PC-3 (cell line): ENCODE results near the gene SBSN. TPM values are rescaled to one million over a fixed set of nuclear protein-coding genes. Genes with fewer than 3 reads are reported as not detected.

Experiments
- ATAC-seq: fragments of 200-7000 bp; cut with Tn5 transposase; 2 replicates; pipeline ENCODE4 v1.9.1; 2020; ENCODE audit warnings: mild to moderate bottlenecking, moderate library complexity
- BruUV-seq: library from RNA; stranded (reverse); fragments of 400-500 nt; replicated peaks from 2 replicates; lab custom pipeline; 2021; lab: Mats Ljungman, UMichigan
- CTCF ChIA-PET: fragments of 300-600 bp; sonication (Branson Sonifier 250); formaldehyde crosslinking; loops from one replicate; lab custom pipeline; 2022; ENCODE audit warnings: antibody characterized with exemption; lab: Charles Lee
- POLR2A ChIA-PET: fragments of 300-600 bp; sonication (Branson Sonifier 250); formaldehyde crosslinking; loops from one replicate; lab custom pipeline; 2022; ENCODE audit warnings: antibody characterized with exemption; ENCODE audit not compliant: unreplicated experiment; lab: Charles Lee
- DNase-seq: peaks from one replicate; pipeline ENCODE4 v3.0.0-alpha.2; 2015
- H2AFZ ChIP-seq: fragments of 300-600 bp; sonication (generic); 2 replicates; pipeline ENCODE4 v1.6.0; 2016; ENCODE audit warnings: antibody characterized with exemption, low read length
- H3F3A ChIP-seq: fragments of 300-600 bp; sonication (generic); one replicate; pipeline ENCODE4 v1.6.0; 2017; ENCODE audit warnings: antibody characterized with exemption, low read length, control low read depth, mild to moderate bottlenecking; ENCODE audit not compliant: unreplicated experiment
- H3K27ac ChIP-seq: fragments of 300-600 bp; sonication (generic); 2 replicates; pipeline ENCODE4 v1.5.1; 2016; ENCODE audit warnings: mild to moderate bottlenecking, low read length
- H3K27me3 ChIP-seq: fragments of 300-600 bp; sonication (generic); 2 replicates; pipeline ENCODE4 v1.6.1; 2016; ENCODE audit warnings: low read length, mixed read lengths
- H3K36me3 ChIP-seq: fragments of 300-600 bp; sonication (generic); 2 replicates; pipeline ENCODE4 v1.6.1; 2016; ENCODE audit warnings: low read depth, mixed run types, low read length, mixed read lengths
- H3K4me1 ChIP-seq: fragments of 300-600 bp; sonication (generic); 2 replicates; pipeline ENCODE4 v1.5.1; 2016; ENCODE audit warnings: low read length; ENCODE audit not compliant: insufficient read depth
- H3K4me2 ChIP-seq: fragments of 300-600 bp; sonication (generic); 2 replicates; pipeline ENCODE4 v1.6.0; 2016; ENCODE audit warnings: low read length
- H3K4me3 ChIP-seq: fragments of 300-600 bp; sonication (generic); 2 replicates; pipeline ENCODE4 v1.5.1; 2016; ENCODE audit warnings: mild to moderate bottlenecking, low read length, mixed read lengths
- H3K79me2 ChIP-seq: fragments of 300-600 bp; sonication (generic); 2 replicates; pipeline ENCODE4 v1.6.1; 2017; ENCODE audit warnings: low read length, mixed read lengths
- H3K9ac ChIP-seq: fragments of 300-600 bp; sonication (generic); 2 replicates; pipeline ENCODE4 v1.6.0; 2016; ENCODE audit warnings: mild to moderate bottlenecking, low read length
- H3K9me2 ChIP-seq: fragments of 300-600 bp; sonication (generic); replicated peaks from 2 replicates; pipeline ENCODE4 v1.6.1; 2016; ENCODE audit warnings: mixed run types, low read length, mixed read lengths
- H3K9me3 ChIP-seq: fragments of 300-600 bp; sonication (generic); 2 replicates; pipeline ENCODE4 v1.6.1; 2016; ENCODE audit warnings: low read length, mixed read lengths
- H4K20me1 ChIP-seq: fragments of 300-600 bp; sonication (generic); 2 replicates; pipeline ENCODE4 v1.6.1; 2016; ENCODE audit warnings: low read length, mixed read lengths
- CTCF ChIP-seq: fragments of 300-600 bp; sonication (generic); conservative IDR thresholded peaks from 2 replicates; pipeline ENCODE4 v1.5.1; 2017; ENCODE audit warnings: antibody characterized with exemption, low read depth, mild to moderate bottlenecking, low read length
- EZH2 ChIP-seq: fragments of 300-600 bp; sonication (generic); IDR thresholded peaks from one replicate; pipeline ENCODE4 v1.6.1; 2017; ENCODE audit warnings: antibody characterized with exemption, mild to moderate bottlenecking, low read length; ENCODE audit not compliant: unreplicated experiment
- EZH2phosphoT487 ChIP-seq: fragments of 300-600 bp; sonication (generic); IDR thresholded peaks from 2 replicates; pipeline ENCODE4 v1.6.1; 2018; ENCODE audit warnings: mild to moderate bottlenecking, antibody characterized with exemption, low read length, borderline replicate concordance
- intact Hi-C: fragments of 100-400 bp; cut with micrococcal nuclease; formaldehyde crosslinking; loops from 2 replicates; pipeline ENCODE4 v1.9.0; 2023
- total RNA-seq: library from RNA; depleted of rRNA; stranded (reverse); fragments of >200 nt; gene quantifications from 2 replicates; pipeline ENCODE4 v1.2.3, GENCODE V29; 2014

Gene SBSN
- total RNA-seq, 1 experiment from 2014 or later: 0.26 TPM

- Histone ChIP-seq H3K9me3 (no peaks in the 10 kb centered on the region), H3F3A (no peaks in the 10 kb centered on the region), H3K9me2 (no peaks in the 10 kb centered on the region), H3K4me3 (no peak overlapping the region), H2AFZ (no peak overlapping the region), H3K36me3 (no peaks in the 10 kb centered on the region), H3K27ac (no peak overlapping the region), H3K4me1 (no peaks in the 10 kb centered on the region), H4K20me1 (no peaks in the 10 kb centered on the region), H3K4me2 (no peak overlapping the region), H3K79me2 (no peaks in the 10 kb centered on the region), H3K27me3 (no peaks in the 10 kb centered on the region), H3K9ac (no peak overlapping the region)
- BruUV-seq: no TSS peak
- ChIA-PET CTCF (no interaction called here), POLR2A (no interaction called here)
- TF ChIP-seq EZH2phosphoT487: no peak
- no peak for TF ChIP-seq EZH2
- TF ChIP-seq CTCF: no peak
- intact Hi-C loops: no loop called here
- ATAC-seq (no peak), DNase-seq (no peak)
These were observed 31.7 kb upstream of the SBSN start for GRCh38 chr19:35559781-35560180.

- Histone ChIP-seq H3K27me3 (no peaks in the 10 kb centered on the region), H4K20me1 (no peaks in the 10 kb centered on the region), H3K9me2 (no peaks in the 10 kb centered on the region), H3K27ac (no peak overlapping the region), H3K4me3 (no peak overlapping the region), H3K4me1 (peaks cover 5% of the 10 kb centered on the region; the same call in 1 of the 2 replicates), H3K9ac (no peak overlapping the region), H3K79me2 (no peaks in the 10 kb centered on the region), H3K36me3 (no peaks in the 10 kb centered on the region), H2AFZ (no peak overlapping the region), H3K9me3 (no peaks in the 10 kb centered on the region), H3F3A (no peaks in the 10 kb centered on the region), H3K4me2 (no peak overlapping the region)
- TF ChIP-seq EZH2phosphoT487 (no peak), CTCF (no peak), EZH2 (no peak)
- no TSS peak for BruUV-seq
- DNase-seq (no peak), ATAC-seq (no peak)
- CTCF ChIA-PET: no interaction called here
- intact Hi-C loops: no loop called here
- POLR2A ChIA-PET: no interaction called here
These were observed 31.2 kb upstream of the SBSN start for GRCh38 chr19:35559281-35559659.

- Histone ChIP-seq H3F3A (no peaks in the 10 kb centered on the region), H3K4me1 (peaks cover 5% of the 10 kb centered on the region; the same call in 1 of the 2 replicates), H3K4me2 (no peak overlapping the region), H3K79me2 (no peaks in the 10 kb centered on the region), H2AFZ (no peak overlapping the region), H3K9ac (no peak overlapping the region), H3K9me2 (no peaks in the 10 kb centered on the region), H3K27ac (no peak overlapping the region), H3K4me3 (no peak overlapping the region), H3K36me3 (no peaks in the 10 kb centered on the region), H3K9me3 (no peaks in the 10 kb centered on the region), H3K27me3 (no peaks in the 10 kb centered on the region), H4K20me1 (no peaks in the 10 kb centered on the region)
- CTCF ChIA-PET: no interaction called here
- ATAC-seq (no peak), DNase-seq (no peak)
- no TSS peak for BruUV-seq
- intact Hi-C loops: no loop called here
- no peak for TF ChIP-seq EZH2phosphoT487
- no peak for TF ChIP-seq EZH2
- no peak for TF ChIP-seq CTCF
- POLR2A ChIA-PET: no interaction called here
These were observed 30.5 kb upstream of the SBSN start for GRCh38 chr19:35558400-35559280.
